GM12878 (cell line): ENCODE measurements around the gene ENO2. TPM values are rescaled to one million over a fixed set of nuclear protein-coding genes. Genes with fewer than 3 reads are reported as not detected.

ENCODE experiments used
- ATAC-seq: fragments of 200-7000 bp; cut with Tn5 transposase; 3 replicates; pipeline ENCODE4 v1.9.1; 2020; ENCODE audit warnings: mild to moderate bottlenecking, moderate library complexity
- BruUV-seq: library from RNA; stranded (reverse); fragments of 400-500 nt; replicated peaks from 2 replicates; lab custom pipeline; 2021; lab: Mats Ljungman, UMichigan
- CTCF ChIA-PET: fragments of 300-600 bp; sonication (Branson Sonifier 250); formaldehyde crosslinking; extraction: SDS; loops from one replicate; lab custom pipeline; 2021; ENCODE audit warnings: inconsistent platforms; lab: Yijun Ruan, JAX
- POLR2A ChIA-PET: fragments of 350-600 bp; formaldehyde crosslinking; extraction: SDS; loops from one replicate; lab custom pipeline; 2021; ENCODE audit warnings: inconsistent platforms; lab: Charles Lee
- RAD21 ChIA-PET: fragments of 300-600 bp; sonication (Branson Sonifier 250); formaldehyde crosslinking; loops from one replicate; lab custom pipeline; 2023; ENCODE audit warnings: antibody characterized with exemption; ENCODE audit not compliant: unreplicated experiment; lab: Charles Lee
- SMC1A ChIA-PET: fragments of 300-600 bp; sonication (Branson Sonifier 250); formaldehyde crosslinking; loops from one replicate; lab custom pipeline; 2023; ENCODE audit not compliant: unreplicated experiment, uncharacterized antibody; lab: Charles Lee
- DNase-seq: peaks from one replicate; pipeline ENCODE4 v3.0.0-alpha.2; 2011; ENCODE audit warnings: low read depth, low spot score
- FAIRE-seq: peaks from 3 replicates; lab custom pipeline; 2011; peaks lifted over from hg19 to GRCh38; lab: Jason Lieb, UNC
- H2AFZ ChIP-seq: 2 replicates; pipeline ENCODE4 v1.6.0; 2011; ENCODE audit warnings: low read depth, low read length, control low read depth; ENCODE audit not compliant: control insufficient read depth
- H3K27ac ChIP-seq: 2 replicates; pipeline ENCODE4 v1.5.1; 2011; ENCODE audit warnings: control low read depth; ENCODE audit not compliant: control insufficient read depth, insufficient read depth
- H3K27me3 ChIP-seq, 2 experiments: replicated peaks in 1 of 2; 2 replicates each; pipeline versions ENCODE4 v1.6.0 to v1.6.1; 2011; ENCODE audit warnings: low read length in 1 of 2; ENCODE audit not compliant: control insufficient read depth in 2 of 2, insufficient read depth in 2 of 2
- H3K36me3 ChIP-seq, 2 experiments: 2 replicates each; pipeline ENCODE4 v1.5.1; 2011; ENCODE audit warnings: low read length in 1 of 2; ENCODE audit not compliant: control insufficient read depth in 2 of 2, insufficient read depth in 2 of 2
- H3K4me1 ChIP-seq: 2 replicates; pipeline ENCODE4 v1.6.1; 2011; ENCODE audit warnings: mild to moderate bottlenecking, low read length, moderate library complexity, mixed read lengths; ENCODE audit not compliant: control insufficient read depth, insufficient read depth
- H3K4me2 ChIP-seq: 2 replicates; pipeline ENCODE4 v1.6.0; 2011; ENCODE audit warnings: control low read depth; ENCODE audit not compliant: control insufficient read depth, insufficient read depth
- H3K4me3 ChIP-seq: fragments of 200-600 bp; sonication (generic); 2 replicates; pipeline ENCODE4 v1.5.1; 2016
- H3K79me2 ChIP-seq: 2 replicates; pipeline ENCODE4 v1.6.0; 2011; ENCODE audit warnings: low read length; ENCODE audit not compliant: control insufficient read depth, insufficient read depth
- H3K9ac ChIP-seq: 2 replicates; pipeline ENCODE4 v1.8.0; 2011; ENCODE audit warnings: low read length, control low read depth, mixed read lengths; ENCODE audit not compliant: control insufficient read depth, insufficient read depth
- H3K9me3 ChIP-seq: replicated peaks from 3 replicates; pipeline ENCODE4 v1.5.1; 2011; ENCODE audit warnings: mild to moderate bottlenecking, low read length; ENCODE audit not compliant: control insufficient read depth, insufficient read depth
- H4K20me1 ChIP-seq: 2 replicates; pipeline ENCODE4 v1.6.0; 2011; ENCODE audit not compliant: control insufficient read depth, insufficient read depth
- BACH1 ChIP-seq: fragments of 450-650 bp; IDR thresholded peaks from 2 replicates; pipeline ENCODE4 v1.6.1; 2017; ENCODE audit warnings: mild to moderate bottlenecking, borderline replicate concordance
- CHD2 ChIP-seq: IDR thresholded peaks from 2 replicates; pipeline ENCODE4 v1.6.1; 2011; ENCODE audit warnings: low read depth, low read length, improper control_type of control experiment, borderline replicate concordance
- DPF2 ChIP-seq: fragments of 450-650 bp; IDR thresholded peaks from 2 replicates; pipeline ENCODE4 v1.6.1; 2017; ENCODE audit warnings: mild to moderate bottlenecking
- ELK1 ChIP-seq: IDR thresholded peaks from 2 replicates; pipeline ENCODE4 v1.6.1; 2012; ENCODE audit warnings: low read depth, low read length, improper control_type of control experiment
- EP300 ChIP-seq, 2 experiments: fragments of 150-350 bp in 1 of 2; IDR thresholded peaks; 2 replicates each; pipeline ENCODE4 v1.6.1; 2011 to 2012; ENCODE audit warnings: low read depth in 2 of 2, low read length in 2 of 2, borderline replicate concordance in 1 of 2, improper control_type of control experiment in 1 of 2, inconsistent platforms in 1 of 2; ENCODE audit not compliant: control insufficient read depth in 1 of 2
- JUND ChIP-seq: IDR thresholded peaks from 2 replicates; pipeline ENCODE4 v1.6.1; 2012; ENCODE audit warnings: low read depth, mild to moderate bottlenecking, low read length, improper control_type of control experiment, moderate library complexity
- MYC ChIP-seq: IDR thresholded peaks from 2 replicates; pipeline ENCODE4 v1.6.1; 2011; ENCODE audit warnings: mild to moderate bottlenecking, low read length, moderate library complexity, inconsistent platforms; ENCODE audit not compliant: insufficient read depth, insufficient replicate concordance, insufficient read length, severe bottlenecking
- PKNOX1 ChIP-seq: fragments of 450-650 bp; IDR thresholded peaks from 2 replicates; pipeline ENCODE4 v1.6.1; 2016; ENCODE audit warnings: mild to moderate bottlenecking
- SMARCA5 ChIP-seq: fragments of 450-650 bp; IDR thresholded peaks from 2 replicates; pipeline ENCODE4 v1.6.1; 2017; ENCODE audit warnings: mild to moderate bottlenecking
- SMC3 ChIP-seq: IDR thresholded peaks from 2 replicates; pipeline ENCODE4 v1.6.1; 2011; ENCODE audit warnings: low read length, improper control_type of control experiment, borderline replicate concordance
- SPI1 ChIP-seq: IDR thresholded peaks from 2 replicates; pipeline ENCODE4 v1.6.1; 2011; ENCODE audit warnings: low read depth, mild to moderate bottlenecking, low read length, moderate library complexity, borderline replicate concordance; ENCODE audit not compliant: insufficient read depth
- SRF ChIP-seq, 2 experiments: IDR thresholded peaks; 2 replicates each; pipeline ENCODE4 v1.6.1; 2011; ENCODE audit warnings: low read depth in 2 of 2, low read length in 2 of 2, mild to moderate bottlenecking in 1 of 2, moderate library complexity in 1 of 2
- USF1 ChIP-seq: IDR thresholded peaks from 2 replicates; pipeline ENCODE4 v1.6.1; 2011; ENCODE audit warnings: borderline replicate concordance, low read depth, mild to moderate bottlenecking, moderate library complexity, mixed read lengths, low read length; ENCODE audit not compliant: insufficient read depth; ENCODE audit errors: extremely low read length
- ZBED1 ChIP-seq: IDR thresholded peaks from 2 replicates; pipeline ENCODE4 v1.6.1; 2016; ENCODE audit warnings: borderline replicate concordance
- ZBTB11 ChIP-seq: fragments of 450-650 bp; formaldehyde crosslinking; IDR thresholded peaks from 2 replicates; pipeline ENCODE4 v1.5.0; 2022; ENCODE audit warnings: mild to moderate bottlenecking, missing genetic modification characterization
- WGBS: methylation state at CpG from one replicate; pipeline ENCODE4 v1.1.6; 2016; ENCODE audit warnings: low lambda C conversion rate; ENCODE audit not compliant: insufficient replicate concordance, insufficient coverage; ENCODE audit errors: missing lambda C conversion rate; 5-methylcytosine and 5-hydroxymethylcytosine counted together
- in situ Hi-C: fragments of 300-500 bp; cut with MboI; formaldehyde crosslinking; loops from 9 replicates; pipeline ENCODE4 v1.14.3; 2018; ENCODE audit warnings: mixed read lengths
- intact Hi-C: fragments of 100-400 bp; cut with micrococcal nuclease; formaldehyde crosslinking; loops from one replicate; pipeline ENCODE4 v1.14.2; 2022; ENCODE audit not compliant: unreplicated experiment
- polyA plus RNA-seq, 11 experiments: library from polyadenylated mRNA; depleted of rRNA in 4 of 11; unstranded in 6 of 11; stranded (reverse) in 5 of 11; fragments of >200 nt; fragmentation: Nextera tagmentation in 4 of 11; fragmentation: Illumina TruSeq in 1 of 11; extraction: Ambion mirVana in 4 of 11; extraction: Trizol in 1 of 11; gene quantifications; 1 replicate in 1 of 11; 2 replicates in 10 of 11; pipeline versions ENCODE4 v1.2.1 to v1.2.3, GENCODE V29; 2011 to 2016; ENCODE audit warnings: inconsistent platforms in 2 of 11, missing spikeins in 2 of 11, low read depth in 1 of 11
- total RNA-seq, 4 experiments: library from RNA; depleted of rRNA in 3 of 4; stranded (reverse); fragments of >200 nt in 3 of 4; fragmentation: Illumina TruSeq in 1 of 4; extraction: Trizol in 1 of 4; gene quantifications; 2 replicates each; pipeline versions ENCODE4 v1.2.1 to v1.2.3, GENCODE V29; 2013 to 2021

ENO2 gene
- total and polyA plus RNA-seq, 10 of the 15 experiments (the other 5 are each of a cell fraction or from before 2014, with no cell fraction given): 24.8 to 196 (median 43.1) TPM

- 83% methylated on average over 4 of the region's 4 CpGs for WGBS
- Histone ChIP-seq H3K79me2 (no peaks in the 10 kb centered on the region), H3K4me2 (no peak overlapping the region), H3K9ac (no peak overlapping the region), H3K36me3 (no peaks in the 10 kb centered on the region), H3K9me3 (no peaks in the 10 kb centered on the region), H3K4me1 (peaks cover 7% of the 10 kb centered on the region; the same call in 1 of the 2 replicates), H3K27me3 (no peaks in the 10 kb centered on the region), H4K20me1 (no peaks in the 10 kb centered on the region), H3K27ac (no peak overlapping the region), H2AFZ (no peak overlapping the region), H3K4me3 (no peak overlapping the region)
- ChIA-PET CTCF (interaction anchor here (0.8 to 2.6 kb wide), 5 partner anchors 9 to 33 kb away, joined by 3 to 15 read pairs (median 4); partner anchors contain the start of gene SPSB2), POLR2A (interaction anchor here (0.9 to 1.3 kb wide), 3 partner anchors 9 to 30 kb away, joined by 3 to 4 read pairs (median 3); partner anchors contain the start of gene SPSB2), SMC1A (interaction anchor here (0.8 kb wide), 1 partner anchor 9 kb away, joined by 3 read pairs; no protein-coding TSS in a partner anchor), RAD21 (interaction anchor here (0.8 to 1.5 kb wide), 2 partner anchors 27 to 33 kb away, joined by 3 to 4 read pairs; no protein-coding TSS in a partner anchor)
- ATAC-seq (no peak), FAIRE-seq (no peak), DNase-seq (no peak)
- BruUV-seq: no TSS peak
- intact Hi-C loops: no loop called here
- in situ Hi-C loops: no loop called here
- no peak for TF ChIP-seq DPF2
- TF ChIP-seq USF1: no peak
- no peak for TF ChIP-seq JUND
- TF ChIP-seq ZBED1: no peak
- no peak for TF ChIP-seq MYC
- TF ChIP-seq PKNOX1: no peak
- TF ChIP-seq SMC3: no peak
- no peak for TF ChIP-seq BACH1
- no peak for TF ChIP-seq EP300 (IDR thresholded peaks at IDR 0.05; ENCODE audit: borderline replicate concordance in 1 of 2, control insufficient read depth in 1 of 2, low read depth in 2 of 2, low read length in 2 of 2)
- no peak for TF ChIP-seq ELK1
- TF ChIP-seq SRF (IDR thresholded peaks at IDR 0.05; ENCODE audit: low read depth in 2 of 2, low read length in 2 of 2): no peak
- no peak for TF ChIP-seq ZBTB11
- TF ChIP-seq SMARCA5: no peak
- no peak for TF ChIP-seq SPI1
- TF ChIP-seq CHD2: no peak
Measured at GRCh38 chr12:6902448-6902847, 11.9 kb upstream of the ENO2 start.
